Measurements from ENCODE around the gene RBM20. TPM values are rescaled to one million over a fixed set of nuclear protein-coding genes. Genes with fewer than 3 reads are reported as not detected.
"Not testable (repeated sequence)": the region's sequence is repeated elsewhere in the genome, so short reads cannot be mapped to it uniquely, and the experiment has no call there.

RBM20 gene
- total and polyA plus RNA-seq, 2 experiments from 2014 or later: not detected

- Histone ChIP-seq H3K4me2 (ENCODE audit: unreplicated experiment) (no peak overlapping the region), H3K36me3 (ENCODE audit: low read depth) (no peaks in the 10 kb centered on the region), H3K4me1 (ENCODE audit: insufficient read depth) (peaks cover 43% of the 10 kb centered on the region), H4K20me1 (ENCODE audit: insufficient read depth) (no peaks in the 10 kb centered on the region), H3K9ac (no peak overlapping the region), H3K9me2 (ENCODE audit: insufficient read depth) (no peaks in the 10 kb centered on the region), H3K27ac (no peak overlapping the region), H3K27me3 (replicated peaks; ENCODE audit: insufficient read depth) (no peaks in the 10 kb centered on the region), H3K79me2 (ENCODE audit: insufficient read depth) (no peaks in the 10 kb centered on the region), H3F3A (ENCODE audit: insufficient read depth) (peaks cover 25% of the 10 kb centered on the region; the same call in 1 of the 2 replicates), H2AFZ (no peak overlapping the region), H3K9me3 (ENCODE audit: low read depth) (no peaks in the 10 kb centered on the region), H3K4me3 (no peak overlapping the region)
- no peak for DNase-seq
- TF ChIP-seq EZH2phosphoT487 (IDR thresholded peaks at IDR 0.05; ENCODE audit: insufficient read depth, low read depth) (no peak), EZH2 (IDR thresholded peaks at IDR 0.05; ENCODE audit: insufficient read depth, poor library complexity, severe bottlenecking) (no peak)
- in situ Hi-C loops (cut with MboI): no loop called here
- 74 to 83% methylated on average over 2 of the region's 2 CpGs for WGBS, 2 experiments (ENCODE audit: low coverage in 1 of 2, low lambda C conversion rate in 2 of 2, missing lambda C conversion rate in 2 of 2)
Measured at GRCh38 chr10:110863956-110864355, 219.8 kb downstream of the RBM20 start.

- peaks cover 38% of the 10 kb centered on the region for H3K4me1 ChIP-seq (ENCODE audit: insufficient read depth)
- H3K4me2 ChIP-seq (ENCODE audit: unreplicated experiment): peak overlapping the region; percentile 76
- peak overlapping the region; percentile 62 for H3K27ac ChIP-seq
- peaks cover 25% of the 10 kb centered on the region; the same call in 1 of the 2 replicates for H3F3A ChIP-seq (ENCODE audit: insufficient read depth)
- H3K36me3 ChIP-seq (ENCODE audit: low read depth): no peaks in the 10 kb centered on the region
- DNase-seq: peak; percentile 15
- no peaks in the 10 kb centered on the region for H3K9me2 ChIP-seq (ENCODE audit: insufficient read depth)
- H3K4me3 ChIP-seq: peak overlapping the region; percentile 12
- no peaks in the 10 kb centered on the region for H3K27me3 ChIP-seq (replicated peaks; ENCODE audit: insufficient read depth)
- H2AFZ ChIP-seq: peak overlapping the region; percentile 86
- in situ Hi-C loops (cut with MboI): no loop called here
- no peaks in the 10 kb centered on the region for H4K20me1 ChIP-seq (ENCODE audit: insufficient read depth)
- no peaks in the 10 kb centered on the region for H3K9me3 ChIP-seq (ENCODE audit: low read depth)
- no peak for TF ChIP-seq EZH2phosphoT487 (IDR thresholded peaks at IDR 0.05; ENCODE audit: insufficient read depth, low read depth)
- TF ChIP-seq EZH2 (IDR thresholded peaks at IDR 0.05; ENCODE audit: insufficient read depth, poor library complexity, severe bottlenecking): no peak
- no peak overlapping the region for H3K9ac ChIP-seq
- no peaks in the 10 kb centered on the region for H3K79me2 ChIP-seq (ENCODE audit: insufficient read depth)
- WGBS, 2 experiments (ENCODE audit: low coverage in 1 of 2, low lambda C conversion rate in 2 of 2, missing lambda C conversion rate in 2 of 2): 10 to 16% methylated on average over 6 of the region's 6 CpGs
Measured at GRCh38 chr10:110864662-110865140, 220.6 kb downstream of the RBM20 start.

- Histone ChIP-seq H4K20me1 (ENCODE audit: insufficient read depth) (no peaks in the 10 kb centered on the region), H3K9ac (peak overlapping the region; percentile 42), H3K27me3 (replicated peaks; ENCODE audit: insufficient read depth) (no peaks in the 10 kb centered on the region), H3K4me1 (ENCODE audit: insufficient read depth) (peaks cover 32% of the 10 kb centered on the region), H3K79me2 (ENCODE audit: insufficient read depth) (no peaks in the 10 kb centered on the region), H3K27ac (peak overlapping the region; percentile 62), H3K9me3 (ENCODE audit: low read depth) (no peaks in the 10 kb centered on the region), H3K4me2 (ENCODE audit: unreplicated experiment) (peak overlapping the region; percentile 76), H3K9me2 (ENCODE audit: insufficient read depth) (no peaks in the 10 kb centered on the region), H3K4me3 (peak overlapping the region; percentile 38), H2AFZ (peak overlapping the region; percentile 86), H3K36me3 (ENCODE audit: low read depth) (no peaks in the 10 kb centered on the region), H3F3A (ENCODE audit: insufficient read depth) (peaks cover 25% of the 10 kb centered on the region; the same call in 1 of the 2 replicates)
- peak; percentile 88 for DNase-seq
- TF ChIP-seq EZH2phosphoT487 (IDR thresholded peaks at IDR 0.05; ENCODE audit: insufficient read depth, low read depth): no peak
- TF ChIP-seq EZH2 (IDR thresholded peaks at IDR 0.05; ENCODE audit: insufficient read depth, poor library complexity, severe bottlenecking): no peak
- 2 to 5% methylated on average over 6 of the region's 6 CpGs for WGBS, 2 experiments (ENCODE audit: low coverage in 1 of 2, low lambda C conversion rate in 2 of 2, missing lambda C conversion rate in 2 of 2)
- in situ Hi-C loops (cut with MboI): no loop called here
Measured at GRCh38 chr10:110865186-110865808, 221.2 kb downstream of the RBM20 start.

GRCh38 chr10:110865809-110866482 is 221.8 kb downstream of the RBM20 start:
- peak; percentile 4 for DNase-seq
- Histone ChIP-seq H3K9ac (no peak overlapping the region), H3F3A (ENCODE audit: insufficient read depth) (peaks cover 25% of the 10 kb centered on the region), H3K9me2 (ENCODE audit: insufficient read depth) (no peaks in the 10 kb centered on the region), H3K4me3 (peak overlapping the region; percentile 38; the same call in 1 of the 2 replicates), H3K4me1 (ENCODE audit: insufficient read depth) (peaks cover 34% of the 10 kb centered on the region), H3K27me3 (replicated peaks; ENCODE audit: insufficient read depth) (no peaks in the 10 kb centered on the region), H2AFZ (peak overlapping the region; percentile 86; the same call in 1 of the 2 replicates), H3K36me3 (ENCODE audit: low read depth) (no peaks in the 10 kb centered on the region), H4K20me1 (ENCODE audit: insufficient read depth) (no peaks in the 10 kb centered on the region), H3K9me3 (ENCODE audit: low read depth) (no peaks in the 10 kb centered on the region), H3K27ac (peak overlapping the region; percentile 62), H3K4me2 (ENCODE audit: unreplicated experiment) (peak overlapping the region; percentile 76), H3K79me2 (ENCODE audit: insufficient read depth) (no peaks in the 10 kb centered on the region)
- WGBS, 2 experiments (ENCODE audit: low coverage in 1 of 2, low lambda C conversion rate in 2 of 2, missing lambda C conversion rate in 2 of 2): 34 to 35% methylated on average over 4 of the region's 4 CpGs
- in situ Hi-C loops (cut with MboI): no loop called here
- TF ChIP-seq EZH2phosphoT487 (IDR thresholded peaks at IDR 0.05; ENCODE audit: insufficient read depth, low read depth) (no peak), EZH2 (IDR thresholded peaks at IDR 0.05; ENCODE audit: insufficient read depth, poor library complexity, severe bottlenecking) (no peak)

GRCh38 chr10:110867011-110867806 is 223.1 kb downstream of the RBM20 start:
- in situ Hi-C loops (cut with MboI); H3K27me3 ChIP-seq (replicated peaks; ENCODE audit: insufficient read depth); H3K4me3 ChIP-seq; H3K27ac ChIP-seq; H3K4me2 ChIP-seq (ENCODE audit: unreplicated experiment); H4K20me1 ChIP-seq (ENCODE audit: insufficient read depth); H3K36me3 ChIP-seq (ENCODE audit: low read depth); H3K9me2 ChIP-seq (ENCODE audit: insufficient read depth); DNase-seq; H3K9me3 ChIP-seq (ENCODE audit: low read depth); H3K9ac ChIP-seq; H3K79me2 ChIP-seq (ENCODE audit: insufficient read depth): not testable (repeated sequence)
- Histone ChIP-seq H2AFZ (0 out of 2 replicates have a peak overlapping the region, but pooled peaks have one; percentile 7), H3K4me1 (ENCODE audit: insufficient read depth) (peaks cover 37% of the 10 kb centered on the region), H3F3A (ENCODE audit: insufficient read depth) (peaks cover 28% of the 10 kb centered on the region)
- WGBS, 2 experiments (ENCODE audit: low coverage in 1 of 2, low lambda C conversion rate in 2 of 2, missing lambda C conversion rate in 2 of 2): 88 to 94% methylated on average over 8 of the region's 8 CpGs
